Epithelial cell of esophagus (primary cell): ENCODE results near the gene GCKR.

Source experiments
- DNase-seq: peaks from one replicate; pipeline ENCODE4 v3.0.0; 2010; ENCODE audit warnings: low read depth
- H3K4me3 ChIP-seq: 2 replicates; pipeline ENCODE4 v1.5.1; 2011; ENCODE audit warnings: mild to moderate bottlenecking, low read length, control low read depth
- TF ChIP-seq, protein P1 (sequence below): IDR thresholded peaks from 2 replicates; pipeline ENCODE4 v1.5.1; 2011; ENCODE audit warnings: low read depth, mild to moderate bottlenecking, low read length, control low read depth, inconsistent platforms; ENCODE audit not compliant: insufficient read depth; ENCODE audit errors: missing control alignments

The GCKR gene

DNA sequence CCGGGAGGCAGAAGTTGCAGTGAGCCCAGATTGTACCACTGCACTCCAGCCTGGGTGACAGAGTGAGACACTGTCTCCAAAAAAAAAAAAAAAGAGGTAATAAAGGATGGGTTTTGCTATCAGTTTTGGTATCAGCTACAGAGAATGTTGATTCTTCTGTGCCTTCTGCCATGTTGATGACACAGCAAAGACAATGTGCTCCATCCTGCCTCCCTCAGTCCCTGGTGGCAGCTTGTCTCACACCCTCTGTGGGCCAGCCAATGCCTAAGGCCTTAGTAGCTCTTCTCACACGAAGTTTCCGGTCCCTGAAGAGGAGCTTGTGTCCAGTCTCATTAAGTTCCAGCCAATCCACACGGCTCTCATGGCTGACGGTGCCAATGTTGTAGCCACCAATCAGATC, 24.7 kb upstream of the GCKR start:
- TF ChIP-seq, protein P1, sequence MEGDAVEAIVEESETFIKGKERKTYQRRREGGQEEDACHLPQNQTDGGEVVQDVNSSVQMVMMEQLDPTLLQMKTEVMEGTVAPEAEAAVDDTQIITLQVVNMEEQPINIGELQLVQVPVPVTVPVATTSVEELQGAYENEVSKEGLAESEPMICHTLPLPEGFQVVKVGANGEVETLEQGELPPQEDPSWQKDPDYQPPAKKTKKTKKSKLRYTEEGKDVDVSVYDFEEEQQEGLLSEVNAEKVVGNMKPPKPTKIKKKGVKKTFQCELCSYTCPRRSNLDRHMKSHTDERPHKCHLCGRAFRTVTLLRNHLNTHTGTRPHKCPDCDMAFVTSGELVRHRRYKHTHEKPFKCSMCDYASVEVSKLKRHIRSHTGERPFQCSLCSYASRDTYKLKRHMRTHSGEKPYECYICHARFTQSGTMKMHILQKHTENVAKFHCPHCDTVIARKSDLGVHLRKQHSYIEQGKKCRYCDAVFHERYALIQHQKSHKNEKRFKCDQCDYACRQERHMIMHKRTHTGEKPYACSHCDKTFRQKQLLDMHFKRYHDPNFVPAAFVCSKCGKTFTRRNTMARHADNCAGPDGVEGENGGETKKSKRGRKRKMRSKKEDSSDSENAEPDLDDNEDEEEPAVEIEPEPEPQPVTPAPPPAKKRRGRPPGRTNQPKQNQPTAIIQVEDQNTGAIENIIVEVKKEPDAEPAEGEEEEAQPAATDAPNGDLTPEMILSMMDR, result no peak
- no peak for DNase-seq
- H3K4me3 ChIP-seq, result no peak overlapping the region

DNA sequence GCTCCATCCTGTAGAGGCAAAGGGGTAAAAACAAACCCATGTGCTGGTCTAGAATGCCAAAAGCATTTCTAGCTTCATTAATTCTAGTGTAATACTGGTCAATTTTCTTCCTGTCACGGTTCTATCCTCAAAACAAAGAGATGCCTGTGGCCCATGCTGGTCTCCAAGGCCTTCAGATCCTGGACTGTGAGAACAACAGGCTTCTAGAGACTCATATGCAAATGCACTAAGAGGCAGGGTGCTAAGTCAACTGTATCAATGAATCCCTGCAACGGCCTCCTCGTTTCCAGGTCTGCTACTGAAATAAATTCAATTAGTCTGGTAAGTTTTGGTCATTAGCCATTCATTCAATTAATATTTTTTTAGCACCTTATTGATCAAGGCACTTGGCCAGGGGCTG, 11.1 kb upstream of the GCKR start:
- TF ChIP-seq, protein P1, result no peak
- H3K4me3 ChIP-seq, result no peak overlapping the region
- DNase-seq, result no peak

- DNase-seq, result peak; percentile 32
These were observed 7.5 kb upstream of the GCKR start for GRCh38 chr2:27489118-27489497.

DNA sequence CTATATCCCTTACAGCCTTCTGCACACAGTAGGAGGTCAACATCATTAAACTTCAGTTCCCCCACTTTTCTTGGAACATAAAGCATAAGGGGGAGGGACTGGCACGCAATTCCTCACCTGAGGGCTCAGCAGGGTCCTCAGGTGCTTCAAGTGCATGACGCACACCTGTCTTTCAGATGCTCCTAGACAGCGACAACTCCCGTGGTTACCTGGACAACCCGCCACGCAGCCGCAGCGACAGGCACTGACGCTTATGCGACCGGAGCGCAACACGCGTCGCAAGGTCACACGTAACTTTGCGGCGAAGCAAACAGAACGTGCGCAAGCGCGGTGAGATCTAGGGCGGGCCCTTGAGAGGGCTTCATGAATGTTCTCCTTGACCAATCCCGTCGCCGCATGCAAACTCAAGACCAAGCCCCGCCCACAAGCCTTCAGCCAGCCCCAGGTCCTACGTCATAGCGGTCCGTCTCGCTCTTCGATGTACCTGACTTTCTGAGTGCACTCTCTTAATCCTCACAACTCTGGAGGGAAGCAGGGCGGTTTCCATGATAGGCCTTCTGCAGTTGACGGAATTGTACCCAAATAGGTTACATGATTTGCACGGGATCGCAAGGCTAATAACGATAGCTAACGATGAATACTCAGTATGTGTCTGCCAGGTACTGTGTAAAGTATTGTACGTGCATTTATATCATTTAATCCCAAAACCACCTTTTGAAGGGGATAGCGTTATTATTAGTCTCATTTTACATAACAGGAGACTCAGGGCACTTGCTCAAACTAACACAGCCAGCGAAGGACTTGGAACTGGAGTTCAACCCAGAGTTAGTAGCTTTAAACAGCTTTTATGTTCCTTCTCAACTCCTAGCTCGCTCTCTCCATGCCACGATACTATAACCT, 6.9 kb upstream of the GCKR start, which contains the start of gene IFT172:
IFT172 (minus strand) TSS at position 246 of the 900 bp plus-strand sequence; CDS start at position 156, 90 bp downstream.
- H3K4me3 ChIP-seq, result peak within 1 kb of the TSS; percentile 68
- TF ChIP-seq, protein P1, result no peak
- DNase-seq, result peak; percentile 100

More at GRCh38 chr2:27489118-27489497, 7.5 kb upstream of the GCKR start:
- peak overlapping the region; percentile 68 for H3K4me3 ChIP-seq
- TF ChIP-seq, protein P1, result no peak

- TF ChIP-seq, protein P1, result no peak
- DNase-seq, result no peak
- no peak overlapping the region for H3K4me3 ChIP-seq
These were observed 4.1 kb upstream of the GCKR start for GRCh38 chr2:27492557-27492956.

DNA sequence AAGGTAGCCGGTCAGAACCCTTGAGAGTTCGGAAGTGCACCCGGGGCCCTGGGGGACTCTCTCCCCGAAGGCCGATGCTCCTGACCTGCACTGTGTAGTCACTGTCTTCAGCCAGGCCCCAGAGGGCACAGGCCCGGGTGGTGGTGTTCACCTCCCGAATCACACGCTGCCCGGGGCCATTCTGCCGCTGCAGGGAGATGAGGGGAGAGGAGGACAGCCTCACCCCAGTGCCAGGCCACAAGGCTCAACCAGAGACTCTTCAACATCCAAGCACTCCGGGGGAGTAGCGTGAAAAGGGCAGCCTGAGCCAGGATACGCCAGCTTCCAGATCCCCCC, 2.7 kb upstream of the GCKR start:
- TF ChIP-seq, protein P1, result no peak
- DNase-seq, result no peak
- no peak overlapping the region for H3K4me3 ChIP-seq
